NT2/D1 (cell line): ENCODE results near the gene C12orf57.

ENCODE experiments used
- SUZ12 ChIP-seq: IDR thresholded peaks from 2 replicates; pipeline ENCODE4 v1.6.1; 2011; ENCODE audit not compliant: insufficient read length, insufficient read depth; ENCODE audit errors: extremely low read depth
- YY1 ChIP-seq: IDR thresholded peaks from 2 replicates; pipeline ENCODE4 v1.6.1; 2011; ENCODE audit not compliant: insufficient read length, insufficient read depth
- ZNF274 ChIP-seq: IDR thresholded peaks from 2 replicates; pipeline ENCODE4 v1.6.1; 2011; ENCODE audit warnings: mild to moderate bottlenecking, low read depth, low read length

GRCh38 chr12:6963791-6964413 is 20.1 kb downstream of the C12orf57 start:
- TF ChIP-seq SUZ12 = no peak
- TF ChIP-seq ZNF274 = no peak
- TF ChIP-seq YY1 = peak; percentile 34
